GM12878 (cell line): Measurements from ENCODE around the gene TGFB3.

ENCODE experiments used
- CREB1 ChIP-seq: IDR thresholded peaks from 2 replicates; pipeline ENCODE4 v1.6.1; 2012; ENCODE audit warnings: low read depth, mild to moderate bottlenecking, inconsistent platforms
- EP300 ChIP-seq, 2 experiments: fragments of 150-350 bp in 1 of 2; IDR thresholded peaks; 2 replicates each; pipeline ENCODE4 v1.6.1; 2011 to 2012; ENCODE audit warnings: low read depth in 2 of 2, low read length in 2 of 2, borderline replicate concordance in 1 of 2, improper control_type of control experiment in 1 of 2, inconsistent platforms in 1 of 2; ENCODE audit not compliant: control insufficient read depth in 1 of 2
- EZH2 ChIP-seq: IDR thresholded peaks from 2 replicates; pipeline ENCODE4 v1.6.1; 2012; ENCODE audit warnings: low read depth, mild to moderate bottlenecking, control low read depth, inconsistent platforms, low read length, borderline replicate concordance; ENCODE audit not compliant: control insufficient read depth
- GATAD2B ChIP-seq: fragments of 450-650 bp; conservative IDR thresholded peaks from 2 replicates; pipeline ENCODE4 v1.6.1; 2017; ENCODE audit warnings: low read depth, mild to moderate bottlenecking, moderate library complexity
- MYC ChIP-seq: IDR thresholded peaks from 2 replicates; pipeline ENCODE4 v1.6.1; 2011; ENCODE audit warnings: mild to moderate bottlenecking, low read length, moderate library complexity, inconsistent platforms; ENCODE audit not compliant: insufficient read depth, insufficient replicate concordance, insufficient read length, severe bottlenecking
- POLR2AphosphoS5 ChIP-seq: IDR thresholded peaks from 2 replicates; pipeline ENCODE4 v1.6.1; 2011; ENCODE audit warnings: mild to moderate bottlenecking, low read length, inconsistent platforms
- RELA ChIP-seq: fragments of 450-650 bp; IDR thresholded peaks from 2 replicates; pipeline ENCODE4 v1.8.0; 2014; ENCODE audit warnings: borderline replicate concordance; ENCODE audit not compliant: partially characterized antibody
- SMC3 ChIP-seq: IDR thresholded peaks from 2 replicates; pipeline ENCODE4 v1.6.1; 2011; ENCODE audit warnings: low read length, improper control_type of control experiment, borderline replicate concordance
- SUZ12 ChIP-seq: fragments of 200-600 bp; sonication (generic); IDR thresholded peaks from one replicate; pipeline ENCODE4 v1.6.1; 2018; ENCODE audit warnings: antibody characterized with exemption, mild to moderate bottlenecking; ENCODE audit not compliant: unreplicated experiment
- ZNF274 ChIP-seq: IDR thresholded peaks from one replicate; pipeline ENCODE4 v1.8.0; 2011; ENCODE audit not compliant: insufficient read length, insufficient read depth
- ZNF384 ChIP-seq: IDR thresholded peaks from 2 replicates; pipeline ENCODE4 v1.6.1; 2012; ENCODE audit warnings: low read depth, mild to moderate bottlenecking, low read length, improper control_type of control experiment, borderline replicate concordance
- TF ChIP-seq, protein P1 (sequence below): IDR thresholded peaks from 2 replicates; pipeline ENCODE4 v1.6.1; 2011; ENCODE audit warnings: borderline replicate concordance, low read depth, mild to moderate bottlenecking, moderate library complexity, mixed read lengths, low read length; ENCODE audit not compliant: insufficient read depth; ENCODE audit errors: extremely low read length
- TF ChIP-seq, protein P2 (sequence below): IDR thresholded peaks from 2 replicates; pipeline ENCODE4 v1.6.1; 2011; ENCODE audit warnings: low read depth, mild to moderate bottlenecking, low read length, moderate library complexity, borderline replicate concordance; ENCODE audit errors: extremely low read depth
- TF ChIP-seq, protein P3 (sequence below), 3 experiments: IDR thresholded peaks in 2 of 3; conservative IDR thresholded peaks in 1 of 3; 2 replicates each; pipeline ENCODE4 v1.5.1; 2011; ENCODE audit warnings: low read depth in 3 of 3, low read length in 3 of 3, mild to moderate bottlenecking in 3 of 3, control low read depth in 2 of 3, moderate library complexity in 2 of 3, inconsistent platforms in 1 of 3, mixed read lengths in 1 of 3; ENCODE audit not compliant: control insufficient read depth in 2 of 3, insufficient read depth in 1 of 3; ENCODE audit errors: extremely low read depth in 1 of 3

DNA sequence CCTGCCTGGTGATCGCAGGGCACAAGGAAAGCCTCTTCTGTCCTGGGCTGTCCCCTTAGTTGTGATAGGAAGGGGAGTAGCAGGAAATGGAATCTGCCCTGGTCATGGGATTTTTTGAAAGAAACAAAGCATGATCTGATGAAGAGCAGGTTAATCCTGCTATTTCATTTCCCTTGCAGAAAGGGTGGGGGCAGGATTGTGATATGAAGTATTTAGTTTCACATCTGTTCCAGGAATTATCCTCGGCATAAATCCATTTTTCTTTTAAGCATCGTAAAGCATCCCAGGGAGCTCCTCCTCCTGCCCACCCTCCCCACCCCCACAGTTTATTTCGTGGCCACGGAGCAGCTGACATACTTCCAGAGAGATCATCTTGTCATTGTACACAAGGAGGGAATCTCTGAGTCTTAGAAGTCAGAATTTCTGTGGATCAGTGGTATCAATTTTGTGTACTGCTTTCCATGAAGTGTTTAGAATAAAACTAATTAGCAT lies 53.1 kb downstream of the TGFB3 start:
- no peak for TF ChIP-seq MYC
- TF ChIP-seq ZNF384, result no peak
- TF ChIP-seq, protein P1, sequence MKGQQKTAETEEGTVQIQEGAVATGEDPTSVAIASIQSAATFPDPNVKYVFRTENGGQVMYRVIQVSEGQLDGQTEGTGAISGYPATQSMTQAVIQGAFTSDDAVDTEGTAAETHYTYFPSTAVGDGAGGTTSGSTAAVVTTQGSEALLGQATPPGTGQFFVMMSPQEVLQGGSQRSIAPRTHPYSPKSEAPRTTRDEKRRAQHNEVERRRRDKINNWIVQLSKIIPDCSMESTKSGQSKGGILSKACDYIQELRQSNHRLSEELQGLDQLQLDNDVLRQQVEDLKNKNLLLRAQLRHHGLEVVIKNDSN, result no peak
- no peak for TF ChIP-seq POLR2AphosphoS5
- TF ChIP-seq, protein P2, sequence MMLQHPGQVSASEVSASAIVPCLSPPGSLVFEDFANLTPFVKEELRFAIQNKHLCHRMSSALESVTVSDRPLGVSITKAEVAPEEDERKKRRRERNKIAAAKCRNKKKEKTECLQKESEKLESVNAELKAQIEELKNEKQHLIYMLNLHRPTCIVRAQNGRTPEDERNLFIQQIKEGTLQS, result no peak
- TF ChIP-seq SUZ12, result no peak
- TF ChIP-seq GATAD2B, result no peak
- no peak for TF ChIP-seq SMC3
- no peak for TF ChIP-seq EZH2
- TF ChIP-seq, protein P3, sequence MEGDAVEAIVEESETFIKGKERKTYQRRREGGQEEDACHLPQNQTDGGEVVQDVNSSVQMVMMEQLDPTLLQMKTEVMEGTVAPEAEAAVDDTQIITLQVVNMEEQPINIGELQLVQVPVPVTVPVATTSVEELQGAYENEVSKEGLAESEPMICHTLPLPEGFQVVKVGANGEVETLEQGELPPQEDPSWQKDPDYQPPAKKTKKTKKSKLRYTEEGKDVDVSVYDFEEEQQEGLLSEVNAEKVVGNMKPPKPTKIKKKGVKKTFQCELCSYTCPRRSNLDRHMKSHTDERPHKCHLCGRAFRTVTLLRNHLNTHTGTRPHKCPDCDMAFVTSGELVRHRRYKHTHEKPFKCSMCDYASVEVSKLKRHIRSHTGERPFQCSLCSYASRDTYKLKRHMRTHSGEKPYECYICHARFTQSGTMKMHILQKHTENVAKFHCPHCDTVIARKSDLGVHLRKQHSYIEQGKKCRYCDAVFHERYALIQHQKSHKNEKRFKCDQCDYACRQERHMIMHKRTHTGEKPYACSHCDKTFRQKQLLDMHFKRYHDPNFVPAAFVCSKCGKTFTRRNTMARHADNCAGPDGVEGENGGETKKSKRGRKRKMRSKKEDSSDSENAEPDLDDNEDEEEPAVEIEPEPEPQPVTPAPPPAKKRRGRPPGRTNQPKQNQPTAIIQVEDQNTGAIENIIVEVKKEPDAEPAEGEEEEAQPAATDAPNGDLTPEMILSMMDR (IDR thresholded peaks at IDR 0.05 in 2 of 3, conservative IDR thresholded peaks at IDR 0.05 in 1 of 3; ENCODE audit: control insufficient read depth in 2 of 3, extremely low read depth in 1 of 3, insufficient read depth in 1 of 3, low read depth in 3 of 3, low read length in 3 of 3), result no peak
- no peak for TF ChIP-seq EP300 (IDR thresholded peaks at IDR 0.05; ENCODE audit: borderline replicate concordance in 1 of 2, control insufficient read depth in 1 of 2, low read depth in 2 of 2, low read length in 2 of 2)
- TF ChIP-seq RELA, result no peak
- no peak for TF ChIP-seq CREB1
- no peak for TF ChIP-seq ZNF274
